OCI-LY3 (cell line): ENCODE measurements around the gene ERGIC3.

ENCODE experiments used
- H2AFZ ChIP-seq: fragments of 200-600, 300-600 bp; shearing (Covaris generic); 2 replicates; pipeline ENCODE4 v1.6.0; 2014; ENCODE audit warnings: antibody characterized with exemption, low read depth, low read length
- H3K27ac ChIP-seq: fragments of 200-600, 300-600 bp; sonication (generic); 2 replicates; pipeline ENCODE4 v1.5.1; 2014; ENCODE audit warnings: mild to moderate bottlenecking, low read length, moderate library complexity, mixed read lengths
- H3K27me3 ChIP-seq: fragments of 200-600, 300-600 bp; sonication (generic); 2 replicates; pipeline ENCODE4 v1.6.1; 2014; ENCODE audit warnings: low read depth, low read length, mixed read lengths
- H3K36me3 ChIP-seq: fragments of 200-600, 300-600 bp; sonication (generic); replicated peaks from 2 replicates; pipeline ENCODE3; 2014; ENCODE audit warnings: low read depth, low read length, mixed read lengths
- H3K4me1 ChIP-seq: fragments of 300-600, 200-600 bp; sonication (generic); 2 replicates; pipeline ENCODE4 v1.6.1; 2014; ENCODE audit warnings: low read length, mixed read lengths
- H3K4me2 ChIP-seq: fragments of 200-600, 300-600 bp; sonication (generic); 2 replicates; pipeline ENCODE4 v1.6.1; 2014; ENCODE audit warnings: low read length, mixed read lengths
- H3K4me3 ChIP-seq: fragments of 300-600, 200-600 bp; sonication (generic); 2 replicates; pipeline ENCODE4 v1.5.1; 2014; ENCODE audit warnings: antibody characterized with exemption, mild to moderate bottlenecking, low read length, moderate library complexity
- H3K79me2 ChIP-seq: fragments of 300-600, 200-600 bp; shearing (Covaris generic); 2 replicates; pipeline ENCODE4 v1.6.1; 2014; ENCODE audit warnings: mild to moderate bottlenecking, low read length, mixed read lengths
- H3K9ac ChIP-seq: fragments of 300-600, 200-600 bp; shearing (Covaris generic); 2 replicates; pipeline ENCODE4 v1.6.0; 2014; ENCODE audit warnings: mild to moderate bottlenecking, low read length, moderate library complexity
- H3K9me3 ChIP-seq: fragments of 200-600, 300-600 bp; shearing (Covaris generic); 2 replicates; pipeline ENCODE4 v1.6.1; 2014; ENCODE audit warnings: low read length, mixed read lengths; ENCODE audit not compliant: insufficient read depth
- H4K20me1 ChIP-seq: fragments of 200-600, 300-600 bp; sonication (generic); 2 replicates; pipeline ENCODE4 v1.6.1; 2016; ENCODE audit warnings: low read length, mixed read lengths; ENCODE audit not compliant: insufficient read depth
- CTCF ChIP-seq: fragments of 200-600, 300-600 bp; sonication (generic); IDR thresholded peaks from 2 replicates; pipeline ENCODE4 v1.5.1; 2014; ENCODE audit warnings: antibody characterized with exemption, low read length, low read depth
- EZH2phosphoT487 ChIP-seq: fragments of 200-600 bp; shearing (Covaris generic); IDR thresholded peaks from 2 replicates; pipeline ENCODE4 v1.6.1; 2018; ENCODE audit warnings: antibody characterized with exemption, mixed run types, low read depth

ERGIC3 gene

GRCh38 chr20:35541783-35542662 is at the start of gene ERGIC3:
Gene ERGIC3, plus strand, starts transcription at chr20:35542078. Its CDS starts 20 bp downstream, at chr20:35542098.
- H3K4me1 ChIP-seq = peaks cover 15% of the 10 kb centered on the region
- peak within 1 kb of the TSS; percentile 86 for H3K4me2 ChIP-seq
- peaks cover 9% of the 10 kb centered on the region for H3K79me2 ChIP-seq
- peak within 1 kb of the TSS; percentile 93 for H3K4me3 ChIP-seq
- H3K9me3 ChIP-seq = no peaks in the 10 kb centered on the region
- H2AFZ ChIP-seq = peak within 1 kb of the TSS; percentile 91
- no peaks in the 10 kb centered on the region for H4K20me1 ChIP-seq
- peak within 1 kb of the TSS; percentile 55 for H3K27ac ChIP-seq
- no peaks in the 10 kb centered on the region for H3K27me3 ChIP-seq
- TF ChIP-seq EZH2phosphoT487 = no peak
- no peak for TF ChIP-seq CTCF
- peak within 1 kb of the TSS; percentile 89 for H3K9ac ChIP-seq
- H3K36me3 ChIP-seq = peaks cover 13% of the 10 kb centered on the region

- Histone ChIP-seq H3K27ac (no peak overlapping the region), H2AFZ (no peak overlapping the region), H3K4me1 (peaks cover 12% of the 10 kb centered on the region), H3K9ac (no peak overlapping the region), H4K20me1 (no peaks in the 10 kb centered on the region), H3K79me2 (0 out of 2 replicates have a peak, but pooled peaks cover 4% of the 10 kb centered on the region), H3K4me2 (no peak overlapping the region), H3K9me3 (no peaks in the 10 kb centered on the region), H3K4me3 (no peak overlapping the region), H3K27me3 (no peaks in the 10 kb centered on the region), H3K36me3 (peaks cover 60% of the 10 kb centered on the region)
- TF ChIP-seq EZH2phosphoT487 (no peak), CTCF (no peak)
Measured at GRCh38 chr20:35492352-35492751, 49.5 kb upstream of the ERGIC3 start.

GRCh38 chr20:35496481-35496880 is 45.4 kb upstream of the ERGIC3 start:
- H3K27ac ChIP-seq = no peak overlapping the region
- no peak for TF ChIP-seq EZH2phosphoT487
- no peak for TF ChIP-seq CTCF
- H3K79me2 ChIP-seq = no peaks in the 10 kb centered on the region
- H3K4me3 ChIP-seq = no peak overlapping the region
- H3K4me2 ChIP-seq = no peak overlapping the region
- peaks cover 68% of the 10 kb centered on the region for H3K36me3 ChIP-seq
- H3K9me3 ChIP-seq = no peaks in the 10 kb centered on the region
- H3K27me3 ChIP-seq = no peaks in the 10 kb centered on the region
- H4K20me1 ChIP-seq = no peaks in the 10 kb centered on the region
- H2AFZ ChIP-seq = no peak overlapping the region
- H3K9ac ChIP-seq = no peak overlapping the region
- H3K4me1 ChIP-seq = peaks cover 7% of the 10 kb centered on the region; the same call in 1 of the 2 replicates

- no peak overlapping the region for H3K27ac ChIP-seq
- H3K9me3 ChIP-seq = no peaks in the 10 kb centered on the region
- peaks cover 7% of the 10 kb centered on the region for H4K20me1 ChIP-seq
- H3K4me3 ChIP-seq = no peak overlapping the region
- H3K4me2 ChIP-seq = no peak overlapping the region
- H3K79me2 ChIP-seq = no peaks in the 10 kb centered on the region
- H3K9ac ChIP-seq = no peak overlapping the region
- H2AFZ ChIP-seq = no peak overlapping the region
- peaks cover 63% of the 10 kb centered on the region for H3K36me3 ChIP-seq
- H3K27me3 ChIP-seq = no peaks in the 10 kb centered on the region
- TF ChIP-seq EZH2phosphoT487 (no peak), CTCF (no peak)
- peaks cover 15% of the 10 kb centered on the region for H3K4me1 ChIP-seq
Measured at GRCh38 chr20:35497320-35497719, 44.6 kb upstream of the ERGIC3 start.
